ENCODE results near the gene NUDT14.

NUDT14 gene

DNA sequence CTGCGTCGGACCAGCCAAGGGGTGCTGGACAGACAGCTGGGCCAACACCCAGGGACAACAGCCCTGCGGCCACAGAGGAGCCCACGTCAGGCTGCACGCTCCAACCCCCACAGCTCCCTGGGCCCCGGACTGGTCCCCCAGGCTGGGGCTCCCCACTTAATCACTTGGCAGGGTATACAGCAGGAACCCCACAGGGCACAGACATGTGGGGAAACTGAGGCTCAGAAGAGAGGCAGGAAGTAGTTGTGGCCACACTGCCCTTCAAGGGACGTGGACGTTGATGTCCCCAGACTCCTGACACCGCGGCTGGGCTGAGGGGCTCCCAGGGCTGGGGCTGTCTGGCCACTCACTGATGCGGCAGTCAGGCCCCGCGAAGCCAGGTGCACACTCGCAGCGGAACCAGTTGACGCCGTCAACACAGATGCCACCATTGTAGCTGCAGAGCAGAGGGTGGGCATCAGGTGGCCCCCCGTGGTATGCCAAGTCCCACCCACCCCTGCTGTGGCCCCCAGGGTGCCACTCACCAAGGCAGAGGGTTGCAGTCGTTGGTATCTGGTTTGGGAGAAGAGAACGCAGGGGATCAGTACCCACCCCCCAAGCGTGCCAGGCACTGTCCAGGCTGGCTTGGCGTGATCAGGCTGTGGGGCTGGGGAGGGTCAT is 34.0 kb downstream of the NUDT14 start:
- DNase-seq (ENCODE audit: low read depth in 3 of 3), result no peak

DNA sequence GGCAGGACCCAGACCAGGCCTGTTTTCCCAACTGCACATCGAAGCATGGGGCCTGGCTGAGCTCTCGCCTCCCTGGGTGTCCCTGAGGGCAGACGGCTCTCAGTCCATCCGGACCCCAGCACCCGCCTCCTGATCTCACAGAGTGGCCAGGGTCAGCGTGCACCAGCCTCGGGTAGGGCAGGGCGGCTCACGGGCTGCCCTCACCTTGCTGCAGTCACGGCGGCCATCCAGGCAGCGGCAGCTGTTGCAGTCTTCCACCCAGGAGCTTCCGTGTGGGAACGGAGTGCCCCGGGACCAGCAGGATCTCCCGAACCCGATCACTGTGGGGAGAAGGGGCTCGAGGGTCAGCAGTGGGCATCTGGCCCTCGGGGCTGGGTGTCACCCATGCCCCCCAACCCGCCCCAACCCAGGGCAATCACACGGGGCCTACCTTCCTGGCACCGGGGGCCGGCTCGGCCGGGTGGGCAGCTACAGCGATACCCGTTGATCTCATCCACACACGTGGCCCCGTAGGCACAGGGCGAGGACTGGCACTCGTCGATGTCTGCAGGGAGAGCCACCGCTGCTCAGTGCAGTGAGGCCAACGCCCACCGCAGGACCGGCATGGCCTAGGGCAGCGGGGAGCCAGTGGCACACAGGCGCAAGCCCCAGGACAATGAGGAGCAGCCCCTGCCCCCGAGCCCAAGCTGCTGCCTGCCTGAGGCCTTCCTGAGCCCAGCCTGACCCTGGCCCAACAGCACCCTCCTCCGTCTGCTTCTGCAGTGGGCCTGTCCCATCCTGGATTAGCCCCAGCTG is 34.7 kb downstream of the NUDT14 start:
- DNase-seq (ENCODE audit: low read depth in 3 of 3), result no peak

DNA sequence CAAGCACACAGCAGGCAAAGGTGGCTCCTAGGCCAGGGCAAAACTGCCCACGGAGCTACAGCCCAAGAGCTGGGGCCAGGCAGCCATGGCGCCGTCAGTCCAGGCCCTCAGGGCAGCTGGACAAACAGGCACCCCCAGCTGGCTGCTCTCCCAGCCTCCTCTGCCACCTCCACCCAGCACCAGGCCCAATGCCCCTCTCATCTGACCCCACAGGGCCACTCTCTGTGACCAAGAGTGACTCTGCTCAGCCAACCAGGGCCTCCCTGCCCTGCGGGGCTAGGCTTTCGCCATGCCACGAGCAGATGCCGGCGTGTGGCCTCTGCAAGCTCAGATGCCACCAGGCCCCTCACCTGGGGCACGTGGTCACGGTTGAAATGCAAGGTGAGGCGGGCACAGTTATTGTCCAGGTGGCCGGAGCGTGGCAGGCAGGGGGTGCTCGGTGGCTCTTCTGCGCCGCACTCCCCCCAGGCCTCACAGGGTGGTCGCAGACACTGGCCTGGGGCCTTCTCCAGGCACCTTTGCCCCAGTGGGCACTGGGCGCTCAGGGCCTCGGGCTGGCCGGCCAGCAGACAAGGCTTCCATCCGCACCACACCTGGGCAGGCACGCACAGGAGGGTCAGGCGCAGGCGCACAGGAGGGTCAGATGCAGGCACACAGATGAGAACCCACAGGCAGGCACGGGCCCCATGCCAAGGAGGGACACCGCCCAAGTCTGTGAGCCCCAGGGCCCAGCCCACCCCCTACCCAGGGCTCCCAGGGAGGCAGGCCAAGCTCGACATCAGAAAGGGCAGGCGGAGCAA is 35.5 kb downstream of the NUDT14 start:
- DNase-seq (ENCODE audit: low read depth in 3 of 3), result no peak

DNA sequence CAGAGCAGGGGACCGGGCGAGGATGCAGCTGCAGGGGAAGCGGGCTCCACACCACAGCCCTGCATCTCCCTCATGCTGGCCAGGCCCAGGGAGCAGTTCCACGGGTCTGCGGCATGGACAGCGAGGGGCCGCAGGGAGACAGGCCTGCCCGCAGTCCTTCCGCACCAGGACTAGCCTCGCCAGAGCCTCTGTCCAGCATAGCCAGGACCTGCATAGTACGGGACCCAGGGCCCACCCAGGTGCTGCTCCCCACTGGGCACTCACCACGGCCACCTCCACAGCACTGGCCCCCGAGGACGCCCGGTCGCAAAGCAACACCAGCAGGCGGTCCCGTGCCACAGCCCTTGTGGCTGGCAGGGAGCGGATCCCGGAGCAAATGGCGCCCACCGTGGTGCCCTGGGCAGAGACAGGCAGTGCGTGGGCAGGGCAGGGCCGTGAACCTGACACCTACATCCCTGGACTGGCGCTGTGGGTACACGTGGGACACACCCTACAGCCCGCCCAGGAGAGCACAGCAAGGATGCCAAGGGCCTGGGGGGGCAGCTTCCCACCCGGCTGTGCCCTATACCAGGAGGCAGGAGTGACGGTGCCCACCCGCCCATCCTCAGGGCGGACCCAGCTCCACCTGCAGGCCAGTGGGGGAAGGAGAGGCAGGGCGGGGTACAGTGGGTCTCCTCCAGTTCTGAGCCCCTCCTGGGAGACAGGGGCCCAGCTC is 36.3 kb downstream of the NUDT14 start:
- no peak for DNase-seq (ENCODE audit: low read depth in 3 of 3)

DNA sequence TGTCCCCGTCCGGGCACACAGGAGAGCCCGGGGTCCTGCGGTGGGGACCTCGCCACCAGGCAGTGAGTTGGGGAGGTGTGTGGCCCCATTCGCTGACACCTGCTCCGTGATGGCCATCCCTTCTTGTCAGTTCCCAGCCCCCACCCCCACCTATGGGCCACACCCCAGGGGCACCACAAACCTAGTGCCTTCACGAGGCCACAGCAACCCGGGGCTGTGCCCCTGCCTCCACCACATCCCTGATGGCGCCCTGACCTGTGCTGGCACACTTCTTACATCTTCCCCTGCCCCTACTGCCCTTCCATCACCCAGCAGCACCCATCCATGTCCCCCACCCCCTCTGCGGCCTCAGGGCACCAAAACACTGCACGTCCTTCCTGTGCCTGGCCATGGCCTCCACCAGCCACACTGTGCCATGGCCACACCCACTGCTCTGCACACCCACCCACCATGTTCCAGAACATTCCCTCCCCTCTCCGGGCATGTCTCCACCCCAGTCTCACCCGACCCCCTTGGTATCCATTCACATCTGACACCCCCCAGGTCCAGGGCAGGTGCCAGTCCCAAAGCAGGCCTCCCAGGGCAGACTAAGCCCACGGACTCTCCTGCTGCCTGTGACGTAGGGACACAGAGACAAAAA is 37.0 kb downstream of the NUDT14 start:
- DNase-seq (ENCODE audit: low read depth in 3 of 3), result no peak

DNA sequence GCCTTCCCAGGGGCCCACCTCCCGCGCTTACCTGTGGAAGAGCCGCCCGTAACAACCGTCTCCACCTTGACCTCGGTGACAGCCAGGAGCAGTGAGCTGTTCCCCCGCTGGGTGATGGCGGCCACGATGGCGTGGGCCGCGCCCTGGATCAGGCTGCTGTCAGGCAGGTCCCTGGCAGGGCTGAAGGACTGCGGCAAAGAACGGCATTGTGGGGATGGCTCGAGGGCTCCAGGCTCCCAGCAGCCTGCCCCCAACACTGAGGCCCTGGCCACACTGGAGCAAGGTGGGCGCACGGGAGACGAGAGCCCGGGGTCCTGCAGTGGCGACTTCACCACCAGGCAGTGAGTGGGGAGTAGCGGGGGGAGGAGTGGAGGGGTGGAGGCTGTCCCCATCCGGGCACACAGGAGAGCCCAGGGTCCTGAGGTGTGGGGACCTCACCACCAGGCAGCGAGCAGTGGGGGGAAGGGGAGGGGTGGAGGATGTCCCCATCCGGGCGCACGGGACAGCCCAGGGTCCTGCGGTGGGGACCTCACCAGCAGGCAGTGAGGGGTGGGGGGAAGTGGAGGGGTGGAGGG is 37.6 kb downstream of the NUDT14 start:
- DNase-seq (ENCODE audit: low read depth in 3 of 3), result no peak

DNA sequence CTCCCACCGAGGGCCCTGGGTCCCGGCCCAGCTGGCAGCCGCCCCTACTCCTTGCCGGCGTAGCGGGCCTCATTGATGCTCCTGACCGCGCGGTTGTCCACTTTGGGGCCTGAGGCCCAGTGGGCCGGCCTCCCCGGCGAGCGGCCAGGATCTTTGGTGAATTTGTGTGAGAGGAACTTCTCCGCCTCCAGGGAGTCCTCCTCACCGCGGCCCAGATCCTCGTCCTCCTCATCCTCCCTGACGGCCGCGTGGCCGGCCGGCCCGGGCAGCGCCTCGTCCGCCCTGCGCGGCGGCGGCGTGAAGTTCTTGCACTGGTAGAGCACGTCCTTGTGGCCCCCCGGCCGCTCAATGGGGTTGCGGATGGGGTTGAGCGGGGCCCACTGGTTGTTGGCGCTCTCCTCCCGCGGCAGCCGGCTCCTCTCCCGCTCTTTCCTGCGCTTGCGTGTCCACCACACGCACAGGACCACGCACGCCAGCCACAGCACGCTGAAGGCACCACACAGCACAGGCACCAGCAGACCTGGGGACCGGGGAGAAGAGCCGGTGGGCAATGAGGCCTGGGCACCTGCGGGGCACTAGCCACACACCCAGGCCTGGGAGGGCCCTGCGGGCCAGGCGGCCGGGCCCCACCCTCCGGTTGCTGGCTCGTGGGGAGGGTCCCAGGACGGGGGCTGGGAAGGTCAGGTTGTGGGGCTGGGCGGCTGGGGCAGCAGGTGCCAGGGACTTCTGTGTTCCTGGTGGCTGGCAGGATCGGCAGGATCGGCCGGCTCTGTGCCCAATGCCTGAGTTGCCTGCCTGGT is 38.3 kb downstream of the NUDT14 start:
- DNase-seq (ENCODE audit: low read depth in 3 of 3), result no peak

DNA sequence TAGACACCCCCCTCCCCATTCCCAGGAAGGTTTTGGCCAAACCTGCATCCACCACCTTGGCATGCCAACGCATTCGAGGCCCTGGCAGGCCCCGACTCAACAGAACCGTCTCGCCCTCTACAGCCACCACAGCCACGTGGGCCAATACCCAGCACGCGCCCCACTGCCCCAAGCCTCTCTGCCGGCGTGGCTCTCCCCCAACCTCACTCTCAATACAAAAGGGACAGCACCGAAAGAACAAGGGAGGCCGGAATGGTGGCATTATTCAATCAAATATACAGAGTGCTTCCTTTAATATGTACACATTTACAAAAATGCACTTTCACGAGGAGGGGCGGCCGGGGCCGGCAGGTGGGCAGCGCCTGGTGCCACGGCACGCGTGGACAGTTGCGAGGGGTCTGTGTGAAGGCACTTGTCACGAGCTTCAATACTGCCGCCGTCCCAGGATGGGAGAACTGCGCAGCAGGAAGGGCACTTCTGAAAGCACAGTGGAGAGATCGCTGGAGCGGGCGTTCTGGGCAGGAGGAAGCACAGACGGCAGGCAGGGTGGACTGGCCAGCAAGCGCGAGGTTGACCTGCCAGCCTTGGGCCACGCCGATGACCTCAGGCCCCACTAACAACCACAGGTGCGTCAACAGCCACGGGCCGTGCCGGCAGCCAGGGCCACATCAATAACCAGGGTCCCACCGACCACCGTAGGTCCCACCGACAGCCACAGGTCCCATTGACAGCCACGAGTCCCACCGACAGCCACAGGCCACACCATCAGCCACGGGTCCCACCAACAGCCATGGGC is 39.4 kb downstream of the NUDT14 start:
- no peak for DNase-seq (ENCODE audit: low read depth in 3 of 3)

DNA sequence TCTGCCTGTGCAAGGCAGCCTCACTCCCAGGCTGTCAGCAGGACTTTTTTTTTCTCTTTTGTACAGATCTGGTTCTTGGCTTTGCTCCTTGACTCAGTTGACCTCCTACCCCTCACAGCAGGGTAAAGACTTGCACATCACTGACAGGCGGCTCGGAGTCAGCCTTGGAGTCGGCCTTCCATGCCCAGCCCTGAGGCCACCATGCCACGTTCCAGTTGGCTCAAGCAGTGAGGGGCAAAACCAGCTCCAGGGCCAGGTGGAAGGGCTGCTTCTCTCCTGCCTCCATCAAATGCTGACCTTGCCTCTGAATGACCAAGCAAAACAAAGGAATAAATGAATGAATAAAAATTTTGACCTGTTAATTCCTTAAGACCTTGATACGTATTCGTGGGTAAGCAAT is 40.1 kb downstream of the NUDT14 start:
- DNase-seq (ENCODE audit: low read depth in 3 of 3), result no peak

DNA sequence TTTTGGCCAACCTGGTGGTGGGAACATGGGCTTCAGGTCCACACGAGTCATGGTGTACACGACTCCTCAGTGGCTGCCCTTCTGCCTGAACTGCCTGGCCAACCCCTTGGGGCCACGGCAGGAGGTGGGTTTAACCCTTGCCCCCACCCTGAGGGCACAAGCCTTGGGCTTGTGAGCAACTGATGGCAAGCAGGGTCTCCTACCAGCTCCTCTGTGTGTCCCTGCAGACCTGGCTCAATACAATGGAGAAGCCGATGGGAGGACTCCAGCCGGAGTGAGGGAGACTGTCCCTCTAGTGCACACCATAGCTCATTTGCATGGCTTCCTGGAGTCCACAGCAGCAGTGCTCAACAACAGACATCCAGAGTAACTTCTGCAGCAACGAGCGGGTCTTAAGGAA is 40.5 kb downstream of the NUDT14 start:
- no peak for DNase-seq (ENCODE audit: low read depth in 3 of 3)

DNA sequence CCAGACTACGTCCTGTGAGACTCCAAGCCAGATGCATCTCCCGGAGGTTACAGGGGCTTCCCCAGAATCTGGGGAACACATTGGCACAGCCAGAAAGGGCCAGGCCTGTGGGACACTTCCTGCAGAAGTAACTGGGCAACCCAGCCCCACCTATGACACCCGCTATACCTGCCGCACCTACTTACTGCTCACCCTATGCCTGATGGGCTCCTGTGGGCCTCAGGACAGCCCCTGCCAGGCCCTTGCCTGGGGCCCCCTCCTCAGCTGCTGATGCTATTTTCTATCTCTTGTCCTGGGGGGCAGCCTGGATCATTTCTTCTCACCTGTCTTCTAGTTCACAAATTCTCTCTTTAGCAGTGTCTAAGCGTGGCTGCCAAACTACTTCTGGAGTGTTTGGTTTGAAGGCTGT is 41.3 kb downstream of the NUDT14 start:
- no peak for DNase-seq (ENCODE audit: low read depth in 3 of 3)

DNA sequence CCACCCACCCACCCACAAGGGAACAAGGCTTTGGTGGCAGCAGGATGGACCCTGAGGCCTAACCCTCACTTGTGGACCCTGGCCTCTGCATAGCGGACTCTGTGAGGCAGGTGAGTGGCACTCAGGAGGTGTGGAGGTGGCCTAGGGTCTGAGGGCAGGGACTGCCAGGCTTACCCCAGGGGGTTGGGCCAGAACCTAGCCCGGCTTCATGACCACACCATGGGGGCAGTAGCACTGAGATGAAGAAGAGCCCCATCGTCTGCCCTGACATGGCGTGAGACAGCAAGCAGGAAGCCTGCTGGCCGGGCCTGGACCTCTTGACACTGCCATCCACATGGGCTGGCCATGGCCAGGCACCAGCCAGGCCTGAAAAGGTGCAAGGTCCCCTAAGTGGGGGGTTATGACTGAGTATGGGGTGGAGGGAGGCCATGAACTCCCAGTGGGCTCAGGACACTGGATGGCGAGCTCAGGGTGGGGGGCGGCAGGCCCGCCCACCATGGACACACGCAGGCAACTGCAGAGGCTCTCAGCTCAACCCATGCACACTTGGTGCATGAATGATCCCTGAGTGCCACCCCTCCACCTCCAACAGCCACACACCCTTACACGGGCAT is 41.8 kb downstream of the NUDT14 start:
- DNase-seq (ENCODE audit: low read depth in 3 of 3), result no peak

DNA sequence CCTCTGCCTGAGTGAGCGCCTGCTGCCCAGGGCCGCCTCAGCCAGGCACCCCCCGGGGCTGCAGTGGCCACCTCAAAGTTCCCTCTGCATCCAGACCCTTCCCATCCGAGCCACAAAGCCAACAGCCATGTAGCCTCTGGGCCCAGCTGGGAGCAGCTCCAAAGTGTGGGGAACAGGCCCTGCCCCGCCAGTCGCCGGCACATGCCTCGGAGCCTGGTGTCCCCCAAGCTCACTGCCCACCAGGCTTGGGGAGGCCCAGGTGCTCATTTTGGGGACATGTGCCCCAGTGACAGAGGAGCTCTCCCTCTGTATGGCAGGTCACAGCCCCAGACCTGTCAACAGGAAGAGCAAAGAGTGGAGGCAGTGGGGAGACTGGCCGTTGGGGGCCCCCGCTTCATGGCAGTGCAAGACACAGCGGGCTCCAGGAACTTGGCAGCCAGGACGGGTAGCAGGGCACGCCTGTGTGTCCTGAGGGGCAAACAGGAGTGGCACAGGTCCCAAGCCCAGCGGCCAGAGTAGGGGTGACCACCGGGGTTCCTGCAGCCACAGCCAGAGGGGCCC is 42.5 kb downstream of the NUDT14 start:
- DNase-seq (ENCODE audit: low read depth in 3 of 3), result no peak

DNA sequence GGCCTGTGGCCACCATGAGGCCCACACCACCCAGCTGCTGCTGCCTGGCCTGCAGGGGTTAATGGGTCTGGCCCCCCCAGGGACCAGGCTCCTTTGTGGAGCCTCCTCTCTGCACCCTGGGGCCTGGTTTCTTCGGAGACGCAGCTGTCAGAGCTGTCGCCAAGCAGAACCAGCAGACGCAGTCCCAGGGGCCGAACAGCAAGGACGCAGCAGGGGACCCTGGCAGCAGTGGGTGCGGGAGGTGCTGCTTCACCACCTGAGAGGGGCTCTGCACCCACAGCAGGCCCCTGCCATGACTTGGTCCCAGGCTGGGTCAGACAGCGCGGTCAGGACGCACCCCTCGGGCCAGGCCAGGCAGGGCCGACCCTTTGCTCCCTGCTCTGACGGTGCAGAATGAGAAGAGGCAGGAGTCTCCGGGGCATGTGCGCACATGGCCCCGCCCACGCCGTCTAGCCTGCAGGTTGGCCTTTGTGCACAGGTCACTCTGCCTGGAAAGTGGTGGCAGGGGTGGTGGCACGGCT is 43.0 kb downstream of the NUDT14 start:
- no peak for DNase-seq (ENCODE audit: low read depth in 3 of 3)

DNA sequence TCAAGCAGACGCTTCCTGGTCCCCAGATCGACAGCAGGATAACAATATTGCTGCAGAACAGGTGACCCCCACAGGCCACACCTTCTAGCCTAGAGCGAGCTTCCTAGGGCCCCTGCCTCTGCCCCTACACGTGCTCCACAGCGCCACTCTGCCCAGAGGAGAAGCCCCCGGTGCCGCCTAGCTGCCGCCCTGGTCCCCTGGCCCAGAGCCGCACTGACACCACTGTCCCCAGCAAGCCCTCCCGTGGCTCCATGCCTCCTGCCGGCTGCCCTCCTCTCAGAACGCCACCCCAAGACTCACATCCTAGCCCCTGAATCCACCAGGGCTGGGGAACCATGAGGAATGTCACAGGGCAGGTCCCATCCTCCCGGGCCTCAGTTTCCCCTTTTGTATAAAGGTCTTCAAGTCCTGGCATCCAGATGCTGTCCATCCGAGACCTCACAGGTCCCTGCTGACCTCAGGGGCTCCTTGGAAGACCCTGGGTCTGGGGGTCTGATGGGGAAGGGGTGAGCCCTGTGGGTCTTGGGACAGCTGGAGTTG is 43.6 kb downstream of the NUDT14 start:
- DNase-seq (ENCODE audit: low read depth in 3 of 3), result no peak

DNA sequence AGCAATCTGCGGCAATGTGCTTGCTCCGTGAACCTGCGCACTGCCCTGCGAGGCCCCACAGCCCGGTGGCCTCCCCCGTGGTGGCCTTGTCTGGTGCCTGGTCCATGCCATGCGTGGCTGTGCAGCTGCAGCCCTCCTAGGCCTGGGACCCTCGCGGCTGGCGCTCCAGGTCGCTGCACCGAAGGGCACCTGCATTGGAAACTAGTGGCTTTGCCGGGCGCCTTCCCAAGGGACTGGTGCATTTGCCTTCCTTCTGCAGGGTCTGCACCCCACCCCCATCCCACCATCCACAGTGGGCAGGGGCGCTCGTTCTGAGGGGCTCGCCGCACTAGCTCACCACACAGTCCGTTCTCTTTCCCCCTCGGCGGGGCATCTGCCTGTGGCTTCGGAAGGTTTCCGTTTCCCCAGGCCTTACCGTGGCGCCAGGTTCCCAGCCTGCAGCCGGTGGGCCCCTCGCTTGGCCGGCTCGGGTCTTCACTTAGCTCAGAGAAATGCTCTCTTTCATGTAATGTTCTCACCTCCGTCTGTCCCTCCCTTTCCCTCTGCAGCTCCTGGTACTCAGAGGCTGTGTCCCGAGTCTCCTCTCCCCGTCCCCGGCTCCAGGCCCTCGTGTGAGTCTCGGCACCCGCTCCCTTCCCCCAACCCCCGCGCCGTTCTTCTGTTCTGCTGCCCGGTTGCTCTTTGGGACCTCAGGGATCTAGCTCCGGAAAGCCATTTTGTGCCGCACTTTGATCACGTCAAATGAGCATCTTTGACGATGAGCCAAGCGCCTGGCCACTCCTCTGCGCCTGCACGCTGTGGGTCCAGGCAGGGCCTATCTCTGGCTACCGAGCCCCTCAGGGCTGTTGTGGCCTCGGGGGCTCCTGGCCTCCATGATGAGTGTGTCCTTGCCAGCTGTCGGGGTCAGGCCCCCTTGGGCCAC is 44.5 kb downstream of the NUDT14 start:
- DNase-seq (ENCODE audit: low read depth in 3 of 3), result no peak

Data from stimulated activated CD4-positive, alpha-beta T cell treated with anti-CD3 and anti-CD28 coated beads, TNF-alpha, amount 100 ng/mL, for 4 hours (primary cell).